Astrocyte of the cerebellum (primary cell): ENCODE measurements around the gene OR6C2.
"Not testable (repeated sequence)": the region's sequence is repeated elsewhere in the genome, so short reads cannot be mapped to it uniquely, and the experiment has no call there.

Experiments
- DNase-seq: peaks from one replicate; pipeline ENCODE4 v3.0.0-alpha.2; 2011; ENCODE audit warnings: low read depth
- H3K4me3 ChIP-seq: 2 replicates; pipeline ENCODE4 v1.5.1; 2011; ENCODE audit warnings: mild to moderate bottlenecking, low read depth, low read length, moderate library complexity
- in situ Hi-C: cut with HindIII; loops from 2 replicates; pipeline ENCODE4 v1.10.0; 2017; ENCODE audit warnings: low sequenced_read_pairs
- TF ChIP-seq, protein P1 (sequence below): IDR thresholded peaks from 2 replicates; pipeline ENCODE4 v1.5.1; 2012; ENCODE audit warnings: low read length, low read depth, moderate library complexity, mild to moderate bottlenecking; ENCODE audit errors: missing control alignments

The OR6C2 gene

GRCh38 chr12:55416961-55417360 lies 26.9 kb upstream of the OR6C2 start:
- TF ChIP-seq, protein P1, sequence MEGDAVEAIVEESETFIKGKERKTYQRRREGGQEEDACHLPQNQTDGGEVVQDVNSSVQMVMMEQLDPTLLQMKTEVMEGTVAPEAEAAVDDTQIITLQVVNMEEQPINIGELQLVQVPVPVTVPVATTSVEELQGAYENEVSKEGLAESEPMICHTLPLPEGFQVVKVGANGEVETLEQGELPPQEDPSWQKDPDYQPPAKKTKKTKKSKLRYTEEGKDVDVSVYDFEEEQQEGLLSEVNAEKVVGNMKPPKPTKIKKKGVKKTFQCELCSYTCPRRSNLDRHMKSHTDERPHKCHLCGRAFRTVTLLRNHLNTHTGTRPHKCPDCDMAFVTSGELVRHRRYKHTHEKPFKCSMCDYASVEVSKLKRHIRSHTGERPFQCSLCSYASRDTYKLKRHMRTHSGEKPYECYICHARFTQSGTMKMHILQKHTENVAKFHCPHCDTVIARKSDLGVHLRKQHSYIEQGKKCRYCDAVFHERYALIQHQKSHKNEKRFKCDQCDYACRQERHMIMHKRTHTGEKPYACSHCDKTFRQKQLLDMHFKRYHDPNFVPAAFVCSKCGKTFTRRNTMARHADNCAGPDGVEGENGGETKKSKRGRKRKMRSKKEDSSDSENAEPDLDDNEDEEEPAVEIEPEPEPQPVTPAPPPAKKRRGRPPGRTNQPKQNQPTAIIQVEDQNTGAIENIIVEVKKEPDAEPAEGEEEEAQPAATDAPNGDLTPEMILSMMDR, result no peak
- in situ Hi-C loops, result no loop called here
- H3K4me3 ChIP-seq, result no peak overlapping the region
- DNase-seq, result no peak

DNA sequence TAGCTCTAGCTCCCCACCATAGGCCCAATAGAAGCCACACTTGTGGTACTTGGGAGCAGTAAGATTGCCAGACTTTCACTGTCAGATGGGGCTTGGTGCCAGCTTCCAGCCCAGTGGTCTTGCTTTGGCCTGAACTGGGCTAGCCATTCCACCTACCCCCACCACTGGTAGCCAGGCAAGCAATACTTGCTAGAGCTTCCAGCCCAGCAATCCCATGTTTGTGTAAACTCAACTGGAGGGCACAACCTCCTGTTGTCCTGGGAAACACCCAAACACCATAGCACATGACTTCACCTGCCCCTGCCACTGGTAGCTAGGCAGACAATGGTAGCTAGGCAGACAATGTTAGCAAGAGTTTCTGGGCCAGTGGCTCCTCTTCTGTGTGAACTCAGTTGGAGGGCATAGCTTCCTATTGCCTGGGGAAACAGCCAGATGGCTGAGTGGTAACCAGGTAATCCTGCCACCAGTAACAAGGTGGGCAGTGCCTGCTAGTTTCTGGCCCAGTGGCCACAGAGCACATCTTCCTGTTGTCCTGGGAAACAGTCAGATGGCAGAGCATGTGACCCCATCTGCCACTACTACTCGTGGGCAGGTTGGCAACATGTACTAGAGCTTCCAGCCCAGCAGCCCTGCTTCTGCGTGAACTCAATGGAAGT lies 23.4 kb upstream of the OR6C2 start:
- no peak for DNase-seq
- H3K4me3 ChIP-seq, result no peak overlapping the region
- TF ChIP-seq, protein P1, result no peak
- in situ Hi-C loops, result no loop called here

DNA sequence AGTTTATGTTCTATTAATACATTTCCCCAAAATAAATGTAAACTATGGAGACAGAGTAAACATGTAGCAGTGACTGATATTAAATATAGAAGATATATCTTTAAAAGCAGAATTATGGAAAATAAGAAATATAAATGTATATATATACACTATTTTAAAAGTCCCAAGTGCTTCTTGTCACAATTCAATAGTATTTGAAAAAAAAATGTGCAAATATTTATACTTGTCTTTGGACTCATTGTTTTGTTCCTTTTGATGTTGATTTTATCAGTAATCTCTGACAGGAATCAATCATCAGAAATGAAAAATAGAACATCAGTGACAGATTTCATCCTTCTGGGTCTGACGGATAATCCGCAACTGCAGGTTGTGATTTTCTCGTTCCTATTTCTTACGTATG lies 17.9 kb upstream of the OR6C2 start, which contains the start of gene OR6C76:
Gene OR6C76 (plus strand): TSS at position 301 of the 400 bp plus-strand sequence. CDS start 0 bp downstream, at position 301.
- DNase-seq, result no peak
- no peak within 1 kb of the TSS for H3K4me3 ChIP-seq
- TF ChIP-seq, protein P1, result no peak
- in situ Hi-C loops, result no loop called here

- TF ChIP-seq, protein P1, result no peak
- DNase-seq, result no peak
- no peak overlapping the region for H3K4me3 ChIP-seq
- in situ Hi-C loops, result no loop called here
These were observed 15.3 kb upstream of the OR6C2 start for GRCh38 chr12:55428331-55429243.

DNA sequence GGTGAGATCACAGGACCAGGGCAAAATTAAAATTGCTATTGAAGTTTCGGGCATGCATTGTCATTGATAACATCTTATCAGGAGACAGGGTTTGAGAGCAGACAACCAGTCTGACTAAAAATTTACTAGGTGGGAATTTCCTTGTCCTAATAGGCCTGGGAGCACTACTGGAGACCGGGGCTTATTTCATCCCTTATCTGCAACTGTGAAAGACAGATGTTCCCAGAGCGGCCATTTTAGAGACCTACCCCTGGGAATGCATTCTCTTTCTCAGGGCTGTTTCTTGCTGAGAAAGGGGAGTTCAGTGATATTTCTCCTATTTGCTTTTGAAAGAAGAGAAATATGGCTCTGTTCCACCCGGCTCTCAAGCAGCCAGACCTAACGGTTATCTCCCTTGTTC lies 2.6 kb upstream of the OR6C2 start:
- H3K4me3 ChIP-seq, in situ Hi-C loops, DNase-seq: not testable (repeated sequence)

DNA sequence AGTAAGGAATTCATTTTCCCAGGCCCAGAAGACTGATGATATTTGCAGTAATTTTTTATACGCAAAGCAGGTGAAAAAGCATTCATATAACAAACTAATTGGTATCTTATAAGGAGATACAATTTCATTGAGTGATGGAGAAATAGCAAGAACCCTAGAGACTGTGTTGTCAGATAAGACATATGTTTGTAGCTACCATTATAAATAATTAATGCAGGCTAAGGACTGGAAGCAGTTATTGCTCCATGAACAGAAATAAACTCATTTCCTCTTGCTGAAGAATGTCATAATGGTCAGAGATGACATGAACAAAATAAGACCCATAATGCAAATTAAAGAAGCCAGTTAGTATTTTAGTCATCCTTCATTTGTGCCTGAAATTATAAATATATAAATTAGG lies 1.5 kb downstream of the OR6C2 start:
- in situ Hi-C loops, result no loop called here
- TF ChIP-seq, protein P1, result no peak
- H3K4me3 ChIP-seq, result no peak overlapping the region
- DNase-seq, result no peak

GRCh38 chr12:55446326-55446725 lies 2.5 kb downstream of the OR6C2 start:
- DNase-seq, result no peak
- in situ Hi-C loops, result no loop called here

More at GRCh38 chr12:55446326-55446725, 2.5 kb downstream of the OR6C2 start:
- no peak overlapping the region for H3K4me3 ChIP-seq
- TF ChIP-seq, protein P1, result no peak
